Stimulated activated CD8-positive, alpha-beta memory T cell treated with anti-CD3 and anti-CD28 coated beads, Interleukin-4, amount 100 ng/mL, for 24 hours (primary cell): ENCODE data around the gene POU3F4.

ENCODE experiments used
- DNase-seq: peaks from one replicate; pipeline ENCODE4 v3.0.0-alpha.2; 2020; ENCODE audit warnings: low read depth

Gene POU3F4

GRCh38 chrX:83508006-83508405 lies at the start of gene POU3F4:
Gene POU3F4, plus strand, starts transcription at chrX:83508290. Its CDS starts 35 bp downstream, at chrX:83508325.
- no peak for DNase-seq

- DNase-seq = no peak
Measured at GRCh38 chrX:83469551-83469950, 38.5 kb upstream of the POU3F4 start.

- DNase-seq = no peak
Measured at GRCh38 chrX:83495898-83496297, 12.2 kb upstream of the POU3F4 start.

- DNase-seq = no peak
Measured at GRCh38 chrX:83501003-83501402, 7.1 kb upstream of the POU3F4 start.

- no peak for DNase-seq
Measured at GRCh38 chrX:83501530-83501929, 6.6 kb upstream of the POU3F4 start.

- no peak for DNase-seq
Measured at GRCh38 chrX:83504721-83505479, 3.2 kb upstream of the POU3F4 start.

- no peak for DNase-seq
Measured at GRCh38 chrX:83508526-83509253, 600 bp downstream of the POU3F4 start.

- no peak for DNase-seq
Measured at GRCh38 chrX:83509254-83509801, 1.2 kb downstream of the POU3F4 start.

GRCh38 chrX:83510510-83511062 lies 2.5 kb downstream of the POU3F4 start:
- no peak for DNase-seq

- DNase-seq = no peak
Measured at GRCh38 chrX:83511208-83511607, 3.1 kb downstream of the POU3F4 start.

- DNase-seq = no peak
Measured at GRCh38 chrX:83512111-83512510, 4.0 kb downstream of the POU3F4 start.

GRCh38 chrX:83516597-83516996 lies 8.5 kb downstream of the POU3F4 start:
- no peak for DNase-seq

GRCh38 chrX:83521905-83522304 lies 13.8 kb downstream of the POU3F4 start:
- no peak for DNase-seq

- DNase-seq = no peak
Measured at GRCh38 chrX:83529950-83530349, 21.9 kb downstream of the POU3F4 start.

- DNase-seq = no peak
Measured at GRCh38 chrX:83535417-83536196, 27.5 kb downstream of the POU3F4 start.
